Mesendoderm (in vitro differentiated cells): Measurements from ENCODE around the gene SH2D4B.

Experiments
- DNase-seq: peaks from one replicate; pipeline ENCODE4 v3.0.0; 2013
- H2AK5ac ChIP-seq: 2 replicates; pipeline ENCODE4 v1.6.1; 2013; ENCODE audit warnings: low read length, inconsistent platforms
- H2BK120ac ChIP-seq: 2 replicates; pipeline ENCODE4 v1.6.1; 2013; ENCODE audit warnings: low read depth, mild to moderate bottlenecking, low read length, moderate library complexity, mixed read lengths
- H2BK15ac ChIP-seq: replicated peaks from 2 replicates; pipeline ENCODE4 v1.6.1; 2013; ENCODE audit warnings: low read depth, mild to moderate bottlenecking, moderate library complexity
- H2BK5ac ChIP-seq: 2 replicates; pipeline ENCODE4 v1.6.1; 2013; ENCODE audit warnings: low read length, inconsistent platforms
- H3K18ac ChIP-seq: 2 replicates; pipeline ENCODE4 v1.6.1; 2013; ENCODE audit warnings: mild to moderate bottlenecking, low read length, mixed read lengths
- H3K23ac ChIP-seq: one replicate; pipeline ENCODE4 v1.6.1; 2013; ENCODE audit warnings: low read length
- H3K27ac ChIP-seq: 2 replicates; pipeline ENCODE4 v1.5.1; 2013; ENCODE audit warnings: low read depth, mild to moderate bottlenecking, inconsistent platforms, low read length, moderate library complexity
- H3K27me3 ChIP-seq: 2 replicates; pipeline ENCODE4 v1.6.1; 2013; ENCODE audit warnings: low read length, control low read depth, mild to moderate bottlenecking, inconsistent platforms; ENCODE audit not compliant: insufficient read depth, poor library complexity
- H3K36me3 ChIP-seq: 2 replicates; pipeline ENCODE4 v1.6.1; 2013; ENCODE audit warnings: low read length, inconsistent platforms; ENCODE audit not compliant: control insufficient read depth, insufficient read depth
- H3K4ac ChIP-seq: one replicate; pipeline ENCODE4 v1.6.1; 2013; ENCODE audit warnings: low read depth, mild to moderate bottlenecking, low read length, moderate library complexity
- H3K4me1 ChIP-seq: 2 replicates; pipeline ENCODE4 v1.6.1; 2013; ENCODE audit warnings: low read depth, low read length, inconsistent platforms; ENCODE audit not compliant: control insufficient read depth
- H3K4me2 ChIP-seq: 2 replicates; pipeline ENCODE4 v1.6.1; 2013; ENCODE audit warnings: low read length
- H3K4me3 ChIP-seq: 2 replicates; pipeline ENCODE4 v1.5.1; 2013; ENCODE audit warnings: mild to moderate bottlenecking, low read length
- H3K56ac ChIP-seq: one replicate; pipeline ENCODE4 v1.6.1; 2013; ENCODE audit warnings: low read length
- H3K79me1 ChIP-seq: 2 replicates; pipeline ENCODE4 v1.6.1; 2013; ENCODE audit warnings: low read length, inconsistent platforms
- H3K79me2 ChIP-seq: 2 replicates; pipeline ENCODE4 v1.6.1; 2013; ENCODE audit warnings: mild to moderate bottlenecking, low read length; ENCODE audit not compliant: control insufficient read depth, insufficient read depth
- H3K9ac ChIP-seq: 2 replicates; pipeline ENCODE4 v1.6.1; 2013; ENCODE audit warnings: low read length, inconsistent platforms
- H4K5ac ChIP-seq: one replicate; pipeline ENCODE4 v1.6.1; 2013; ENCODE audit warnings: low read length
- H4K8ac ChIP-seq: one replicate; pipeline ENCODE4 v1.6.1; 2013; ENCODE audit warnings: low read depth, mild to moderate bottlenecking, control low read depth, low read length, moderate library complexity
- whole genome bisulfite sequencing: extraction: QIAGEN DNeasy Blood & Tissue Kit; methylation state at CpG from one replicate; pipeline ENCODE4 v1.1.7; 2013; ENCODE audit warnings: low lambda C conversion rate, missing lambda C conversion rate; ENCODE audit not compliant: insufficient coverage; ENCODE audit errors: extremely low coverage; 5-methylcytosine and 5-hydroxymethylcytosine counted together

Gene SH2D4B

GRCh38 chr10:80687476-80687789, 149.7 kb downstream of the SH2D4B start:
- Histone ChIP-seq H3K23ac (no peak overlapping the region), H3K9ac (no peak overlapping the region), H3K27me3 (no peaks in the 10 kb centered on the region), H3K79me1 (no peaks in the 10 kb centered on the region), H4K8ac (no peak overlapping the region), H3K4ac (no peak overlapping the region), H2BK5ac (no peak overlapping the region), H3K18ac (no peak overlapping the region), H3K4me2 (no peak overlapping the region), H2BK15ac (no peak overlapping the region), H4K5ac (no peak overlapping the region), H3K79me2 (no peaks in the 10 kb centered on the region), H3K27ac (no peak overlapping the region), H3K4me1 (no peaks in the 10 kb centered on the region), H2AK5ac (no peak overlapping the region), H3K36me3 (no peaks in the 10 kb centered on the region), H3K56ac (no peak overlapping the region), H3K4me3 (no peak overlapping the region), H2BK120ac (no peak overlapping the region)
- no CpG with 5 or more reads among the region's 1 CpG for WGBS
- DNase-seq = no peak

DNA sequence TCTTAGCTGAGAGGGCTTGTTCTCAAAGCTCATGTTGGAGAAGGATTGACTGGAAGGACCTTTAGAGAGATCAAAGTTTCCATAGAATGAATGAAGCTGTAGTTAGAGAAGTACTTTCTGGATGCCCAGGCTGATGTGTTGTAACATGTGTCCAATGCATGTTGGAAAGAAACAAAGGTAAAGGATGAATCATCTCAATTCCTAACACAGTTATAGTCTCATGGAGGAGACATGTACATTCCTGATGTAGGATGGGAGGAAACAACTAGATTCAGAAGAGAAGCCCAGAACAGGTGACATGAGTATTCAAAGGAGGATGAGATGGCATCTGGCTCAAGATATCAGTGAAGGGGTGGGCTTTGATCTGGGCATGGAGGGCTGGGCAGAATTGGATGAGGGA, 152.7 kb downstream of the SH2D4B start:
- Histone ChIP-seq H3K4me1 (no peaks in the 10 kb centered on the region), H3K36me3 (no peaks in the 10 kb centered on the region), H3K56ac (no peak overlapping the region), H3K79me1 (no peaks in the 10 kb centered on the region), H3K27me3 (no peaks in the 10 kb centered on the region), H3K4ac (no peak overlapping the region), H4K8ac (no peak overlapping the region), H3K27ac (no peak overlapping the region), H3K18ac (no peak overlapping the region), H3K9ac (no peak overlapping the region), H3K4me2 (no peak overlapping the region), H2BK120ac (no peak overlapping the region), H2AK5ac (no peak overlapping the region), H3K79me2 (no peaks in the 10 kb centered on the region), H4K5ac (no peak overlapping the region), H2BK5ac (no peak overlapping the region), H3K4me3 (no peak overlapping the region), H3K23ac (no peak overlapping the region), H2BK15ac (no peak overlapping the region)
- DNase-seq = no peak

- H3K27me3 ChIP-seq = no peaks in the 10 kb centered on the region
- H4K5ac ChIP-seq = no peak overlapping the region
- no peak overlapping the region for H2BK120ac ChIP-seq
Observed at GRCh38 chr10:80691441-80691840, 153.7 kb downstream of the SH2D4B start.

DNA sequence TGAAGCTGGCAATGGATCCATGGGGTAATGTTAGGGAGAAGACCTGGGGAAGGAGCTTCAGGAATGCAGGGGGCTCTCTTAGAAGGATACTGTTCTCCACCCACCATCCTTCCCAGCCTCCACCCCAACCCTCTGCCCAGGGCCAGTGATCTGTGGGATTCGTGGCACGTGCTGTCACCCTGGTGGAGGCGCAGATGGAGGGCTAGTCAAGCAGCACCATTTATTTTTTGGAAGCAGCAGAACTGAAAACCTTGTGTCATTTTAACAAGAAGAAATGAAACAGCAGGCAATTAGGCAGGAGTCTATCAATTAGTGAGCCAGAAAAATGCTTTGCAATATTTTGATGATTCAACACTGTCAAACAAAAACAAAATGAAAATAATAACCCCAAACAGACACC, 155.9 kb downstream of the SH2D4B start:
- no peaks in the 10 kb centered on the region for H3K36me3 ChIP-seq
- no peak overlapping the region for H2AK5ac ChIP-seq
- H3K79me2 ChIP-seq = no peaks in the 10 kb centered on the region
- H4K5ac ChIP-seq = no peak overlapping the region
- no peak overlapping the region for H3K4me2 ChIP-seq
- H3K27me3 ChIP-seq = no peaks in the 10 kb centered on the region
- no CpG with 5 or more reads among the region's 3 CpGs for WGBS
- H2BK120ac ChIP-seq = no peak overlapping the region
- no peaks in the 10 kb centered on the region for H3K4me1 ChIP-seq
- H3K4ac ChIP-seq = no peak overlapping the region
- no peak for DNase-seq
- no peak overlapping the region for H3K27ac ChIP-seq
- no peak overlapping the region for H3K4me3 ChIP-seq
- no peak overlapping the region for H4K8ac ChIP-seq
- no peak overlapping the region for H2BK15ac ChIP-seq
- no peak overlapping the region for H2BK5ac ChIP-seq
- H3K18ac ChIP-seq = no peak overlapping the region
- no peak overlapping the region for H3K23ac ChIP-seq
- H3K9ac ChIP-seq = no peak overlapping the region
- no peak overlapping the region for H3K56ac ChIP-seq
- no peaks in the 10 kb centered on the region for H3K79me1 ChIP-seq

More at GRCh38 chr10:80691441-80691840, 153.7 kb downstream of the SH2D4B start:
- no peaks in the 10 kb centered on the region for H3K79me2 ChIP-seq
- H2BK15ac ChIP-seq = no peak overlapping the region
- H3K79me1 ChIP-seq = no peaks in the 10 kb centered on the region
- no peak overlapping the region for H3K56ac ChIP-seq
- H3K18ac ChIP-seq = no peak overlapping the region
- no peak overlapping the region for H3K27ac ChIP-seq
- H3K4me2 ChIP-seq = no peak overlapping the region
- H3K36me3 ChIP-seq = no peaks in the 10 kb centered on the region
- no peak overlapping the region for H2BK5ac ChIP-seq
- no peaks in the 10 kb centered on the region for H3K4me1 ChIP-seq
- no peak overlapping the region for H3K23ac ChIP-seq
- no peak overlapping the region for H3K4me3 ChIP-seq
- no peak for DNase-seq
- H3K9ac ChIP-seq = no peak overlapping the region
- no peak overlapping the region for H2AK5ac ChIP-seq
- no peak overlapping the region for H3K4ac ChIP-seq
- H4K8ac ChIP-seq = no peak overlapping the region

- Histone ChIP-seq H3K18ac (no peak overlapping the region), H3K4ac (no peak overlapping the region), H3K36me3 (no peaks in the 10 kb centered on the region), H4K8ac (no peak overlapping the region), H3K56ac (no peak overlapping the region), H2BK5ac (no peak overlapping the region), H3K9ac (no peak overlapping the region), H4K5ac (no peak overlapping the region), H3K27ac (no peak overlapping the region), H2BK120ac (no peak overlapping the region), H2AK5ac (no peak overlapping the region), H3K4me3 (no peak overlapping the region), H3K79me2 (no peaks in the 10 kb centered on the region), H2BK15ac (no peak overlapping the region), H3K23ac (no peak overlapping the region), H3K79me1 (no peaks in the 10 kb centered on the region), H3K27me3 (no peaks in the 10 kb centered on the region), H3K4me1 (no peaks in the 10 kb centered on the region), H3K4me2 (no peak overlapping the region)
- DNase-seq = no peak
- no CpG with 5 or more reads among the region's 5 CpGs for WGBS
Observed at GRCh38 chr10:80694930-80695329, 157.2 kb downstream of the SH2D4B start.
